H1 (cell line): ENCODE data around the gene ARL8A. TPM values are rescaled to one million over a fixed set of nuclear protein-coding genes. Genes with fewer than 3 reads are reported as not detected.

Experiments used
- CTCF ChIA-PET: fragments of 300-600 bp; sonication (Branson Sonifier 250); formaldehyde crosslinking; loops from one replicate; lab custom pipeline; 2021; ENCODE audit not compliant: partially characterized antibody; lab: Charles Lee
- POLR2A ChIA-PET: fragments of 300-600 bp; sonication (Branson Sonifier 250); formaldehyde crosslinking; loops from one replicate; lab custom pipeline; 2021; ENCODE audit warnings: inconsistent platforms; ENCODE audit not compliant: partially characterized antibody; lab: Charles Lee
- DNase-seq, 2 experiments: peaks; one replicate each; pipeline versions ENCODE4 v3.0.0 to v3.0.0-alpha.2; 2010 to 2022; ENCODE audit warnings: low spot score in 2 of 2, low read depth in 1 of 2, mixed read lengths in 1 of 2
- FAIRE-seq: peaks from 2 replicates; lab custom pipeline; 2011; peaks lifted over from hg19 to GRCh38; lab: Jason Lieb, UNC
- H2AFZ ChIP-seq: 2 replicates; pipeline ENCODE4 v1.8.1; 2012; ENCODE audit warnings: low read length, inconsistent platforms
- H2AK5ac ChIP-seq: 2 replicates; pipeline ENCODE4 v1.6.1; 2013; ENCODE audit warnings: low read depth, low read length
- H2BK120ac ChIP-seq: replicated peaks from 2 replicates; pipeline ENCODE3; 2013; ENCODE audit warnings: low read depth, low read length, inconsistent platforms
- H2BK12ac ChIP-seq: 2 replicates; pipeline ENCODE4 v1.6.1; 2013; ENCODE audit warnings: low read depth, low read length
- H2BK15ac ChIP-seq: 2 replicates; pipeline ENCODE4 v1.6.1; 2013; ENCODE audit warnings: low read length
- H2BK20ac ChIP-seq: 2 replicates; pipeline ENCODE4 v1.6.1; 2013; ENCODE audit warnings: low read length
- H2BK5ac ChIP-seq: 2 replicates; pipeline ENCODE4 v1.6.1; 2013; ENCODE audit warnings: low read depth, low read length
- H3K14ac ChIP-seq: 2 replicates; pipeline ENCODE4 v1.6.1; 2013; ENCODE audit warnings: inconsistent platforms; ENCODE audit not compliant: insufficient read length
- H3K18ac ChIP-seq: 2 replicates; pipeline ENCODE4 v1.6.1; 2013; ENCODE audit warnings: low read length; ENCODE audit errors: extremely low read depth
- H3K23ac ChIP-seq: 2 replicates; pipeline ENCODE4 v1.6.1; 2013; ENCODE audit warnings: inconsistent platforms; ENCODE audit not compliant: insufficient read length
- H3K23me2 ChIP-seq: 2 replicates; pipeline ENCODE4 v1.6.1; 2013; ENCODE audit warnings: low read depth, low read length
- H3K27ac ChIP-seq: 2 replicates; pipeline ENCODE4 v1.6.1; 2011; ENCODE audit warnings: low read depth, low read length, inconsistent platforms
- H3K27me3 ChIP-seq, 4 experiments: replicated peaks in 1 of 4; 1 replicate in 1 of 4; 2 replicates in 3 of 4; pipeline versions ENCODE4 v1.6.1 to v1.8.1; 2011 to 2013; ENCODE audit warnings: low read length in 3 of 4, mild to moderate bottlenecking in 3 of 4, inconsistent platforms in 2 of 4, mixed read lengths in 2 of 4, moderate library complexity in 1 of 4; ENCODE audit not compliant: control insufficient read depth in 3 of 4, insufficient read depth in 3 of 4; ENCODE audit errors: extremely low read depth in 1 of 4
- H3K36me3 ChIP-seq, 4 experiments: 2 replicates each; pipeline versions ENCODE4 v1.6.1 to v1.8.1; 2011 to 2013; ENCODE audit warnings: mild to moderate bottlenecking in 4 of 4, low read length in 3 of 4, moderate library complexity in 2 of 4, control low read depth in 1 of 4, inconsistent platforms in 1 of 4; ENCODE audit not compliant: insufficient read depth in 4 of 4, control insufficient read depth in 2 of 4
- H3K4ac ChIP-seq: replicated peaks from 2 replicates; pipeline ENCODE3; 2013; ENCODE audit warnings: low read length, low read depth, mixed read lengths, inconsistent platforms; ENCODE audit not compliant: insufficient read length
- H3K4me1 ChIP-seq, 4 experiments: replicated peaks in 1 of 4; 1 replicate in 1 of 4; 2 replicates in 3 of 4; pipeline versions ENCODE4 v1.6.1 to v1.8.1; 2011 to 2013; ENCODE audit warnings: low read length in 3 of 4, inconsistent platforms in 2 of 4, mixed read lengths in 1 of 4; ENCODE audit not compliant: insufficient read depth in 4 of 4, control insufficient read depth in 3 of 4
- H3K4me2 ChIP-seq, 2 experiments: 2 replicates each; pipeline versions ENCODE4 v1.6.1 to v1.8.1; 2011 to 2013; ENCODE audit warnings: low read depth in 2 of 2, low read length in 2 of 2, control low read depth in 1 of 2, inconsistent platforms in 1 of 2, mild to moderate bottlenecking in 1 of 2; ENCODE audit not compliant: insufficient read depth in 1 of 2
- H3K4me3 ChIP-seq, 4 experiments: fragments of 200-600, 300-600 bp in 1 of 4; sonication (generic), shearing (Covaris generic), sonication (Bioruptor Twin) in 1 of 4; 2 replicates each; pipeline versions ENCODE4 v1.5.1 to v1.8.1; 2011 to 2016; ENCODE audit warnings: low read length in 4 of 4, low read depth in 3 of 4, control low read depth in 2 of 4, inconsistent platforms in 2 of 4, mild to moderate bottlenecking in 2 of 4, mixed read lengths in 1 of 4, moderate library complexity in 1 of 4; ENCODE audit not compliant: insufficient read depth in 2 of 4; ENCODE audit errors: extremely low read depth in 1 of 4
- H3K56ac ChIP-seq: replicated peaks from 2 replicates; pipeline ENCODE3; 2013; ENCODE audit warnings: low read depth, mild to moderate bottlenecking, mixed read lengths, low read length, inconsistent platforms; ENCODE audit not compliant: insufficient read length
- H3K79me1 ChIP-seq: 2 replicates; pipeline ENCODE4 v1.6.1; 2013; ENCODE audit warnings: low read depth, low read length, control low read depth
- H3K79me2 ChIP-seq, 2 experiments: 2 replicates each; pipeline versions ENCODE4 v1.6.1 to v1.8.1; 2012 to 2013; ENCODE audit warnings: low read length in 2 of 2, mild to moderate bottlenecking in 2 of 2, inconsistent platforms in 1 of 2; ENCODE audit not compliant: insufficient read depth in 2 of 2, control insufficient read depth in 1 of 2
- H3K9ac ChIP-seq, 4 experiments: replicated peaks in 1 of 4; 1 replicate in 1 of 4; 2 replicates in 3 of 4; pipeline versions ENCODE4 v1.6.1 to v1.8.1; 2011 to 2013; ENCODE audit warnings: low read depth in 3 of 4, low read length in 3 of 4, control low read depth in 2 of 4, mild to moderate bottlenecking in 2 of 4, moderate library complexity in 2 of 4, inconsistent platforms in 1 of 4; ENCODE audit errors: extremely low read depth in 1 of 4
- H3K9me3 ChIP-seq, 2 experiments: 2 replicates each; pipeline versions ENCODE4 v1.6.1 to v1.8.1; 2012 to 2013; ENCODE audit warnings: mild to moderate bottlenecking in 2 of 2, moderate library complexity in 2 of 2, control low read depth in 1 of 2, inconsistent platforms in 1 of 2, low read depth in 1 of 2, low read length in 1 of 2, mixed read lengths in 1 of 2; ENCODE audit not compliant: insufficient read depth in 2 of 2
- H4K20me1 ChIP-seq, 2 experiments: replicated peaks in 1 of 2; 2 replicates each; pipeline versions ENCODE3 to v1.8.1; 2011 to 2013; ENCODE audit warnings: inconsistent platforms in 2 of 2, low read length in 2 of 2, mild to moderate bottlenecking in 1 of 2; ENCODE audit not compliant: insufficient read depth in 2 of 2, control insufficient read depth in 1 of 2
- H4K5ac ChIP-seq: 2 replicates; pipeline ENCODE4 v1.6.1; 2013; ENCODE audit warnings: low read length, low read depth, mixed read lengths, inconsistent platforms; ENCODE audit not compliant: insufficient read length
- H4K8ac ChIP-seq: 2 replicates; pipeline ENCODE4 v1.8.0; 2013; ENCODE audit warnings: mild to moderate bottlenecking, moderate library complexity, low read length, inconsistent platforms; ENCODE audit not compliant: insufficient read depth; ENCODE audit errors: extremely low read depth
- H4K91ac ChIP-seq: replicated peaks from 2 replicates; pipeline ENCODE3; 2013; ENCODE audit warnings: low read length, mixed read lengths, inconsistent platforms; ENCODE audit not compliant: insufficient read length
- ATF3 ChIP-seq: IDR thresholded peaks from 2 replicates; pipeline ENCODE4 v1.6.1; 2011; ENCODE audit warnings: low read depth, mild to moderate bottlenecking, low read length; ENCODE audit not compliant: insufficient read depth
- E2F6 ChIP-seq: IDR thresholded peaks from 2 replicates; pipeline ENCODE4 v1.6.1; 2012; ENCODE audit warnings: inconsistent platforms
- GABPA ChIP-seq: IDR thresholded peaks from 2 replicates; pipeline ENCODE4 v1.6.1; 2011; ENCODE audit warnings: mild to moderate bottlenecking, low read length, moderate library complexity, borderline replicate concordance; ENCODE audit not compliant: insufficient read depth
- HDAC6 ChIP-seq: IDR thresholded peaks from one replicate; pipeline ENCODE4 v1.7.1; 2012; ENCODE audit warnings: low read depth, mild to moderate bottlenecking, inconsistent platforms, low read length, moderate library complexity
- NANOG ChIP-seq: IDR thresholded peaks from 2 replicates; pipeline ENCODE4 v1.6.1; 2011; ENCODE audit warnings: low read length, low read depth, mild to moderate bottlenecking, inconsistent platforms; ENCODE audit not compliant: insufficient read depth, poor library complexity, severe bottlenecking
- NRF1 ChIP-seq: IDR thresholded peaks from 2 replicates; pipeline ENCODE4 v1.6.1; 2011; ENCODE audit warnings: mild to moderate bottlenecking, low read depth, low read length, improper control_type of control experiment
- PHF8 ChIP-seq: fragments of 200-600 bp; sonication (generic); conservative IDR thresholded peaks from 2 replicates; pipeline ENCODE4 v1.7.1; 2012; ENCODE audit warnings: low read depth, mild to moderate bottlenecking, inconsistent platforms, low read length, moderate library complexity
- POU5F1 ChIP-seq: IDR thresholded peaks from 2 replicates; pipeline ENCODE4 v1.6.1; 2011; ENCODE audit warnings: low read depth, mild to moderate bottlenecking, low read length, moderate library complexity
- RAD21 ChIP-seq, 2 experiments: IDR thresholded peaks in 1 of 2; conservative IDR thresholded peaks in 1 of 2; 2 replicates each; pipeline ENCODE4 v1.6.1; 2011; ENCODE audit warnings: low read depth in 2 of 2, low read length in 2 of 2, improper control_type of control experiment in 1 of 2, inconsistent platforms in 1 of 2, mild to moderate bottlenecking in 1 of 2, moderate library complexity in 1 of 2
- RXRA ChIP-seq: IDR thresholded peaks from 2 replicates; pipeline ENCODE4 v1.6.1; 2011; ENCODE audit warnings: low read depth, mild to moderate bottlenecking, low read length, moderate library complexity; ENCODE audit not compliant: insufficient read depth
- SP1 ChIP-seq: IDR thresholded peaks from 2 replicates; pipeline ENCODE4 v1.6.1; 2011; ENCODE audit warnings: low read depth, low read length
- SP4 ChIP-seq: IDR thresholded peaks from 2 replicates; pipeline ENCODE4 v1.6.1; 2012; ENCODE audit warnings: low read length, inconsistent platforms
- TCF12 ChIP-seq: IDR thresholded peaks from 2 replicates; pipeline ENCODE4 v1.6.1; 2011; ENCODE audit warnings: low read depth, mild to moderate bottlenecking, low read length
- WGBS, 2 experiments: shearing (Covaris generic) in 1 of 2; methylation state at CpG; one replicate each; pipeline versions ENCODE4 v1.1.6 to v1.1.7; 2013 to 2015; ENCODE audit warnings: low lambda C conversion rate in 2 of 2, mixed read lengths in 2 of 2, inconsistent platforms in 1 of 2, low coverage in 1 of 2, missing lambda C conversion rate in 1 of 2; ENCODE audit not compliant: insufficient replicate concordance in 2 of 2, insufficient coverage in 1 of 2, insufficient read length in 1 of 2; ENCODE audit errors: extremely low coverage in 1 of 2, missing lambda C conversion rate in 1 of 2; 5-methylcytosine and 5-hydroxymethylcytosine counted together
- polyA plus RNA-seq, 7 experiments: library from polyadenylated mRNA; depleted of rRNA in 3 of 7; stranded (reverse) in 5 of 7; unstranded in 2 of 7; fragments of >200 nt in 5 of 7; fragments of 200-250 nt in 2 of 7; gene quantifications; 1 replicate in 5 of 7; 2 replicates in 1 of 7; 4 replicates in 1 of 7; pipeline versions ENCODE4 v1.2.1 to v1.2.3, GENCODE V29; 2011 to 2013; ENCODE audit warnings: missing spikeins in 2 of 7, mixed read lengths in 2 of 7
- total RNA-seq: library from RNA; stranded (reverse); fragmentation: NEBNext Ultra II Directional; extraction: Animal tissue kit (Norgen Biotek cat#: 25700); gene quantifications from 2 replicates; pipeline ENCODE4 v1.2.1, GENCODE V29; 2021

ARL8A gene
- total and polyA plus RNA-seq, 2 of the 8 experiments (the other 6 are each of a cell fraction or from before 2014, with no cell fraction given), result 40.3 to 58.7 TPM

GRCh38 chr1:202194328-202194648, 49.8 kb upstream of the ARL8A start:
- peak overlapping the region in 2 of 4 experiments; percentile 22 to 65; a peak in 4 of 8 replicates for H3K4me3 ChIP-seq
- H3K23ac ChIP-seq, result no peak overlapping the region
- peaks cover 16 to 31% (median 22%) of the 10 kb centered on the region in 4 experiments for H3K27me3 ChIP-seq
- no peaks in the 10 kb centered on the region for H3K9me3 ChIP-seq
- H3K14ac ChIP-seq, result no peak overlapping the region
- no peak overlapping the region for H3K9ac ChIP-seq
- no peaks in the 10 kb centered on the region for H3K79me2 ChIP-seq
- peak overlapping the region; percentile 48 to 86 for H3K4me2 ChIP-seq
- ChIA-PET POLR2A (no interaction called here), CTCF (interaction anchor here (0.7 to 6.3 kb wide), 23 partner anchors 9 to 522 kb away, joined by 3 to 52 read pairs (median 9); no protein-coding TSS in a partner anchor)
- no peak overlapping the region for H2BK5ac ChIP-seq
- H4K20me1 ChIP-seq, result no peaks in the 10 kb centered on the region
- WGBS, 2 experiments, result 72% methylated on average over 7 of the region's 11 CpGs; no CpG with 5 or more reads in 1 of the 2 experiments
- H2BK15ac ChIP-seq, result no peak overlapping the region
- H2BK12ac ChIP-seq, result no peak overlapping the region
- H3K18ac ChIP-seq, result no peak overlapping the region
- no peak overlapping the region for H2BK120ac ChIP-seq
- DNase-seq, result no peak
- H4K8ac ChIP-seq, result peak overlapping the region; percentile 51; the same call in 1 of the 2 replicates
- H3K79me1 ChIP-seq, result no peaks in the 10 kb centered on the region
- H3K4ac ChIP-seq, result no peak overlapping the region
- no peak overlapping the region for H4K91ac ChIP-seq
- H2AFZ ChIP-seq, result no peak overlapping the region; the same call in 1 of the 2 replicates
- no peak overlapping the region for H2AK5ac ChIP-seq
- peaks cover 0 to 9% (median 2%) of the 10 kb centered on the region in 4 experiments; a peak in 5 of 7 replicates for H3K4me1 ChIP-seq
- H3K36me3 ChIP-seq, result no peaks in the 10 kb centered on the region
- no peak for FAIRE-seq
- H3K27ac ChIP-seq, result no peak overlapping the region
- H3K23me2 ChIP-seq, result peaks cover 5% of the 10 kb centered on the region; the same call in 1 of the 2 replicates
- H2BK20ac ChIP-seq, result no peak overlapping the region
- no peak overlapping the region for H3K56ac ChIP-seq
- H4K5ac ChIP-seq, result no peak overlapping the region
- TF ChIP-seq ATF3 (no peak), SP1 (no peak), NANOG (no peak), SP4 (no peak), HDAC6 (no peak), TCF12 (no peak), POU5F1 (no peak), RXRA (no peak), RAD21 (IDR thresholded peaks at IDR 0.05 in 1 of 2, conservative IDR thresholded peaks at IDR 0.05 in 1 of 2; ENCODE audit: low read depth in 2 of 2, low read length in 2 of 2) (no peak), PHF8 (no peak), GABPA (no peak), E2F6 (no peak), NRF1 (no peak)
